Measurements from ENCODE around the gene GNAZ. TPM values are rescaled to one million over a fixed set of nuclear protein-coding genes. Genes with fewer than 3 reads are reported as not detected.
A peak's percentile ranks its signal among the peaks of the same experiment; 100 is the strongest.

The GNAZ gene
- total RNA-seq, 4 donors from 2014 or later = 50.1 to 89.2 (median 55.0) TPM

GRCh38 chr22:23137905-23138561 is 67.7 kb downstream of the GNAZ start:
- TF ChIP-seq EP300 (IDR thresholded peaks at IDR 0.05) (no peak), POLR2AphosphoS5 (IDR thresholded peaks at IDR 0.05) (no peak)
- ATAC-seq = no peak
- no peaks in the 10 kb centered on the region for H3K27me3 ChIP-seq
- peaks cover 0 to 17% (median 8%) of the 10 kb centered on the region in 3 donors for H3K4me1 ChIP-seq
- WGBS, 2 donors (ENCODE audit: low coverage in 1 of 2) = 70 to 76% methylated on average over 5 of the region's 5 CpGs
- no peaks in the 10 kb centered on the region for H3K36me3 ChIP-seq
- no peak overlapping the region for H3K27ac ChIP-seq
- H3K9me3 ChIP-seq = no peaks in the 10 kb centered on the region
- H3K4me3 ChIP-seq = no peak overlapping the region

- 88 to 90% methylated on average over 8 to 9 of the region's 12 CpGs for WGBS, 2 donors (ENCODE audit: low coverage in 1 of 2)
- H3K36me3 ChIP-seq = no peaks in the 10 kb centered on the region
- no peaks in the 10 kb centered on the region for H3K9me3 ChIP-seq
- H3K4me1 ChIP-seq = peaks cover 0 to 17% (median 8%) of the 10 kb centered on the region in 3 donors
- ATAC-seq = no peak
- no peak overlapping the region for H3K27ac ChIP-seq
- H3K27me3 ChIP-seq = no peaks in the 10 kb centered on the region
- H3K4me3 ChIP-seq = no peak overlapping the region
- TF ChIP-seq POLR2AphosphoS5 (IDR thresholded peaks at IDR 0.05) (no peak), CTCF (IDR thresholded peaks at IDR 0.05) (no peak), EP300 (IDR thresholded peaks at IDR 0.05) (no peak), POLR2A (IDR thresholded peaks at IDR 0.05) (no peak)
Observed at GRCh38 chr22:23138584-23139435, 68.5 kb downstream of the GNAZ start.

- no peak for ATAC-seq
- H3K36me3 ChIP-seq = no peaks in the 10 kb centered on the region
- H3K4me3 ChIP-seq = no peak overlapping the region
- peaks cover 0 to 29% (median 9%) of the 10 kb centered on the region in 3 donors for H3K4me1 ChIP-seq
- no peaks in the 10 kb centered on the region for H3K9me3 ChIP-seq
- TF ChIP-seq EP300 (IDR thresholded peaks at IDR 0.05) = no peak
- no peak for TF ChIP-seq POLR2AphosphoS5 (IDR thresholded peaks at IDR 0.05)
- no peak for TF ChIP-seq POLR2A (IDR thresholded peaks at IDR 0.05)
- TF ChIP-seq CTCF (IDR thresholded peaks at IDR 0.05) = no peak
- H3K27ac ChIP-seq = no peak overlapping the region
- no peaks in the 10 kb centered on the region for H3K27me3 ChIP-seq
Observed at GRCh38 chr22:23140385-23140784, 70.1 kb downstream of the GNAZ start.

- WGBS, 2 donors (ENCODE audit: low coverage in 1 of 2) = 96% methylated on average over 3 of the region's 9 CpGs; no CpG with 5 or more reads in 1 of the 2 donors
- TF ChIP-seq POLR2AphosphoS5 (IDR thresholded peaks at IDR 0.05) = no peak
- no peak for TF ChIP-seq EP300 (IDR thresholded peaks at IDR 0.05)
- no peak for TF ChIP-seq POLR2A (IDR thresholded peaks at IDR 0.05)
- no peak for TF ChIP-seq CTCF (IDR thresholded peaks at IDR 0.05)
Observed at GRCh38 chr22:23142546-23143105, 72.3 kb downstream of the GNAZ start.

GRCh38 chr22:23143119-23143518 is 72.8 kb downstream of the GNAZ start:
- TF ChIP-seq POLR2A (IDR thresholded peaks at IDR 0.05) (no peak), POLR2AphosphoS5 (IDR thresholded peaks at IDR 0.05) (no peak)
- WGBS, 2 donors (ENCODE audit: low coverage in 1 of 2) = 88% methylated on average over 1 of the region's 1 CpG; no CpG with 5 or more reads in 1 of the 2 donors
- Histone ChIP-seq H3K9me3 (no peaks in the 10 kb centered on the region), H3K4me3 (no peak overlapping the region), H3K27ac (no peak overlapping the region), H3K4me1 (peaks cover 0 to 56% (median 14%) of the 10 kb centered on the region in 3 donors), H3K27me3 (no peaks in the 10 kb centered on the region), H3K36me3 (no peaks in the 10 kb centered on the region)
- ATAC-seq = no peak

More at GRCh38 chr22:23142546-23143105, 72.3 kb downstream of the GNAZ start:
- H3K27me3 ChIP-seq = no peaks in the 10 kb centered on the region
- no peaks in the 10 kb centered on the region for H3K36me3 ChIP-seq
- H3K4me3 ChIP-seq = peak overlapping the region in 1 of 2 donors; percentile 40
- ATAC-seq = no peak
- peak overlapping the region in 3 of 4 donors; percentile 33 to 63 (median 62) for H3K27ac ChIP-seq
- H3K9me3 ChIP-seq = no peaks in the 10 kb centered on the region
- H3K4me1 ChIP-seq = peaks cover 0 to 52% (median 14%) of the 10 kb centered on the region in 3 donors

All from gastroesophageal sphincter (tissue), 4 donors.